COR-L47 (cell line): ENCODE measurements around the gene COPG2.
"Not testable (repeated sequence)": the region's sequence is repeated elsewhere in the genome, so short reads cannot be mapped to it uniquely, and the experiment has no call there.

ENCODE experiments used
- DNase-seq: peaks from one replicate; lab custom pipeline; 2025; lab: John Stamatoyannopoulos, UW

COPG2 gene

GRCh38 chr7:130668258-130669084 lies at the start of gene COPG2:
Gene COPG2 (minus strand): TSS chr7:130668748. CDS start chr7:130668668, 80 bp downstream.
- DNase-seq, result peak; percentile 86

GRCh38 chr7:130712416-130712815 lies 43.9 kb upstream of the COPG2 start:
- no peak for DNase-seq

- no peak for DNase-seq
Measured at GRCh38 chr7:130708766-130709165, 40.2 kb upstream of the COPG2 start.

GRCh38 chr7:130708001-130708400 lies 39.5 kb upstream of the COPG2 start:
- DNase-seq, result no peak

GRCh38 chr7:130703851-130704250 lies 35.3 kb upstream of the COPG2 start:
- DNase-seq, result no peak

GRCh38 chr7:130701650-130702049 lies 33.1 kb upstream of the COPG2 start:
- no peak for DNase-seq

GRCh38 chr7:130700760-130701159 lies 32.2 kb upstream of the COPG2 start:
- DNase-seq, result no peak

- DNase-seq, result no peak
Measured at GRCh38 chr7:130699686-130700085, 31.1 kb upstream of the COPG2 start.

GRCh38 chr7:130697820-130698219 lies 29.3 kb upstream of the COPG2 start:
- DNase-seq, result no peak

- DNase-seq, result peak; percentile 45
Measured at GRCh38 chr7:130695840-130696239, 27.3 kb upstream of the COPG2 start.

GRCh38 chr7:130692396-130692795 lies 23.8 kb upstream of the COPG2 start:
- DNase-seq, result not testable (repeated sequence)

GRCh38 chr7:130689683-130690082 lies 21.1 kb upstream of the COPG2 start:
- DNase-seq, result no peak

GRCh38 chr7:130683026-130683425 lies 14.5 kb upstream of the COPG2 start:
- no peak for DNase-seq

GRCh38 chr7:130674456-130674855 lies 5.9 kb upstream of the COPG2 start:
- DNase-seq, result no peak

GRCh38 chr7:130673066-130673465 lies 4.5 kb upstream of the COPG2 start:
- no peak for DNase-seq

GRCh38 chr7:130672146-130672545 lies 3.6 kb upstream of the COPG2 start:
- no peak for DNase-seq

- DNase-seq, result no peak
Measured at GRCh38 chr7:130669085-130669700, 645 bp upstream of the COPG2 start.

GRCh38 chr7:130667593-130668257 lies 823 bp downstream of the COPG2 start:
- no peak for DNase-seq

- DNase-seq, result no peak
Measured at GRCh38 chr7:130662426-130662825, 6.1 kb downstream of the COPG2 start.

- no peak for DNase-seq
Measured at GRCh38 chr7:130655286-130655685, 13.3 kb downstream of the COPG2 start.

GRCh38 chr7:130654850-130655249 lies 13.7 kb downstream of the COPG2 start:
- no peak for DNase-seq

- DNase-seq, result no peak
Measured at GRCh38 chr7:130650611-130651120, 17.9 kb downstream of the COPG2 start.
